ENCODE data around the gene HARS1. TPM values are rescaled to one million over a fixed set of nuclear protein-coding genes. Genes with fewer than 3 reads are reported as not detected.
"Not testable (repeated sequence)": the region's sequence is repeated elsewhere in the genome, so short reads cannot be mapped to it uniquely, and the experiment has no call there.

The HARS1 gene
- total and polyA plus RNA-seq, 7 donors, result 29.5 to 58.0 (median 45.2) TPM

DNA sequence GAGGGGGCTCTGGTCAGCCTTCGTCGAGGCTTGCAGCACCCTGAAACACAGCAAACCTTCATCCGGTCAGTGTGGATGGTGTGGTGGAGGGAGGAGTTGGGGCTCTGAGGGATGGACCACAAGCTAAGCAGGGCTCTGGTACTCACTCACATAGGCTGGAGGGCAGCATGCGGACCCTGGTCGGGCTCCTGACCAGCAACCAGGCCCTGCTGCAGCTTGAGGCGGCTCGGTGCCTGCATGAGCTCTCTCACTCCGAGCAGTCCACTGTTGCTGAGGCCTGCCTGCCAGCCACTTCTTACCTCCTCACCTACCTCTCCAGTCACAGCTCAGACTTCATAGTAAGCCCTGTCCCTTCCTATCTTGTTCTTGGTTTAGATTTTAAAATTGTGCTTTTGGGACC is 49.5 kb downstream of the HARS1 start:
- H3K9me3 ChIP-seq, result no peaks in the 10 kb centered on the region
- TF ChIP-seq, protein P1, sequence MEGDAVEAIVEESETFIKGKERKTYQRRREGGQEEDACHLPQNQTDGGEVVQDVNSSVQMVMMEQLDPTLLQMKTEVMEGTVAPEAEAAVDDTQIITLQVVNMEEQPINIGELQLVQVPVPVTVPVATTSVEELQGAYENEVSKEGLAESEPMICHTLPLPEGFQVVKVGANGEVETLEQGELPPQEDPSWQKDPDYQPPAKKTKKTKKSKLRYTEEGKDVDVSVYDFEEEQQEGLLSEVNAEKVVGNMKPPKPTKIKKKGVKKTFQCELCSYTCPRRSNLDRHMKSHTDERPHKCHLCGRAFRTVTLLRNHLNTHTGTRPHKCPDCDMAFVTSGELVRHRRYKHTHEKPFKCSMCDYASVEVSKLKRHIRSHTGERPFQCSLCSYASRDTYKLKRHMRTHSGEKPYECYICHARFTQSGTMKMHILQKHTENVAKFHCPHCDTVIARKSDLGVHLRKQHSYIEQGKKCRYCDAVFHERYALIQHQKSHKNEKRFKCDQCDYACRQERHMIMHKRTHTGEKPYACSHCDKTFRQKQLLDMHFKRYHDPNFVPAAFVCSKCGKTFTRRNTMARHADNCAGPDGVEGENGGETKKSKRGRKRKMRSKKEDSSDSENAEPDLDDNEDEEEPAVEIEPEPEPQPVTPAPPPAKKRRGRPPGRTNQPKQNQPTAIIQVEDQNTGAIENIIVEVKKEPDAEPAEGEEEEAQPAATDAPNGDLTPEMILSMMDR (IDR thresholded peaks at IDR 0.05), result no peak
- H3K27ac ChIP-seq, result no peak overlapping the region
- 86 to 90% (median 88%) methylated on average over 8 of the region's 8 CpGs for WGBS, 3 donors
- ATAC-seq, result no peak
- H3K4me3 ChIP-seq, result no peak overlapping the region
- intact Hi-C loops (cut with DNase I), result loop anchor here in 1 of 2 donors (10.0 kb wide), 1 partner anchor 237 kb away; the partner anchor contains the start of gene ANKHD1
- no peak for DNase-seq
- no peaks in the 10 kb centered on the region for H3K27me3 ChIP-seq (ENCODE audit: insufficient read depth in 3 of 3, low read length in 2 of 3)
- peaks cover 6 to 53% of the 10 kb centered on the region in 2 donors for H3K36me3 ChIP-seq (ENCODE audit: insufficient read depth in 1 of 2, low read depth in 1 of 2)
- peaks cover 18% of the 10 kb centered on the region for H3K4me1 ChIP-seq

DNA sequence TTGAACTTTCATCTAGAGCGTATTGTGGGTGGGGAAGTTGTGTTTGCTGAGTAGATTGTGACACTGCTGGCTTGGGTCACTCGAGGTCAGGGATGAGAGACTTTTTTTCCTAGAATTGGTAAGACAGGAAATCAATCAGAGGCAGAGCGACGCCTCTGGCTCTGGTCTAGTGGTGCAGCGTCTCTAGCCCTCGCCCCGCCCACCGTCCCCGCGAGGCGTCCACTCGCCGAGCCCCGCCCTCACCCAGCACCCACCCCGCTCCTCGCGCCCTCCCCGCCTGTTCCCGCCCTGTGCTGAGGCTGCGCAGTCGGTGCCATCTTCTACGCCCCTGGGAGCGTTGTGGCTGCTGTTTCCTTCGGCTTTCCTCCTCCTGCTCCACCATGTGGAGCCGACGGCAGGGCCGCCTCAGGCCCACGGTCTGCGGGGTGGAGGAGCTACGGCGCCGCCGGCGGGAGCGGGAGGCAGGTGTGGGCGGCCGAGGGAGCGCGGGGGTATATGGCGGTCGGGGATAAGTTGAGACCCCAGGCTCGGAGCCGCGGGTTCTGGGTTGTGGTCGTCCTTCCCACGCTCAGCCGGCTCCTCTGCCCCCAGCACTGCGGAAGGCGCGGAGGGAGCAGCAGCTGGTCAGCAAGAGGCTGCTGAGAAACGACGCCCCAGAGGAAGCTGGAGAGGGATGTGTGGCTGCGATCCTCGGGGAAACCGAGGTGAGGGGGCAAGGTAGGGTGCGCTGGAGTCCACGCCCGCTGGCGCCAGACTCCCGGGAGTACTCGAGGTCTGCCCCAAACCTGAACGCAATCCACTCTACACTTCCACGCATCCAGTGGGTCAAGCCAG is 51.8 kb downstream of the HARS1 start, which contains the start of gene TMCO6:
Gene TMCO6, plus strand, starts transcription at position 304 of the 834 bp plus-strand sequence. Its CDS starts 77 bp downstream, at position 381.
- Histone ChIP-seq H3K36me3 (ENCODE audit: insufficient read depth in 1 of 2, low read depth in 1 of 2) (peaks cover 0 to 34% of the 10 kb centered on the region in 2 donors), H3K4me1 (peaks cover 7% of the 10 kb centered on the region), H3K9me3 (no peaks in the 10 kb centered on the region), H3K4me3 (peak within 1 kb of the TSS; percentile 82), H3K27me3 (ENCODE audit: insufficient read depth in 3 of 3, low read length in 2 of 3) (no peaks in the 10 kb centered on the region), H3K27ac (peak within 1 kb of the TSS; percentile 90)
- 0 to 1% (median 1%) methylated on average over 58 to 63 of the region's 63 CpGs for WGBS, 3 donors
- DNase-seq (peak; percentile 99), ATAC-seq (peak; percentile 99)
- intact Hi-C loops (cut with DNase I), result loop anchor here (2.0 to 10.0 kb wide), 5 partner anchors 72 to 267 kb away; partner anchors contain the start of genes EIF4EBP3 (in 2 of the 2), ANKHD1 (in 1 of the 2), APBB3 (in 1 of the 2) and SLC35A4 (in 1 of the 2)
- TF ChIP-seq, protein P1 (IDR thresholded peaks at IDR 0.05), result peak; percentile 66

DNA sequence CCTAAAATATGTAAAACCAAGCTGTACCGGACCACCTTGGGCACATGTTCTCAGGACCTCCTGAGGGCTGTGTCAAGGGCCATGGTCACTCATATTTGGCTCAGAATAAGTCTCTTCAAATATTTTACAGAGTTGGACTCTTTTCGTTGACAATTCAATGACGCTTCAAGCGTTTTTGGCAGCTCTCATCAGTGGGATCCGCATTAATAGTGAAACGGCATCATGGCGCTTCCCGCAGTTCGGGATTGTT is 52.3 kb downstream of the HARS1 start:
- H3K27me3 ChIP-seq (ENCODE audit: insufficient read depth in 3 of 3, low read length in 2 of 3); H3K9me3 ChIP-seq; H3K4me1 ChIP-seq; DNase-seq: not testable (repeated sequence)
- Histone ChIP-seq H3K4me3 (peak overlapping the region; percentile 82), H3K27ac (peak overlapping the region; percentile 90), H3K36me3 (ENCODE audit: insufficient read depth in 1 of 2, low read depth in 1 of 2) (peaks cover 0 to 28% of the 10 kb centered on the region in 2 donors)
- ATAC-seq, result peak in 1 of 4 donors; percentile 2
- intact Hi-C loops (cut with DNase I), result loop anchor here (2.0 to 10.0 kb wide), 5 partner anchors 72 to 267 kb away; partner anchors contain the start of genes EIF4EBP3 (in 2 of the 2), ANKHD1 (in 1 of the 2), APBB3 (in 1 of the 2) and SLC35A4 (in 1 of the 2)
- WGBS, 3 donors, result 11 to 17% (median 12%) methylated on average over 9 of the region's 9 CpGs

DNA sequence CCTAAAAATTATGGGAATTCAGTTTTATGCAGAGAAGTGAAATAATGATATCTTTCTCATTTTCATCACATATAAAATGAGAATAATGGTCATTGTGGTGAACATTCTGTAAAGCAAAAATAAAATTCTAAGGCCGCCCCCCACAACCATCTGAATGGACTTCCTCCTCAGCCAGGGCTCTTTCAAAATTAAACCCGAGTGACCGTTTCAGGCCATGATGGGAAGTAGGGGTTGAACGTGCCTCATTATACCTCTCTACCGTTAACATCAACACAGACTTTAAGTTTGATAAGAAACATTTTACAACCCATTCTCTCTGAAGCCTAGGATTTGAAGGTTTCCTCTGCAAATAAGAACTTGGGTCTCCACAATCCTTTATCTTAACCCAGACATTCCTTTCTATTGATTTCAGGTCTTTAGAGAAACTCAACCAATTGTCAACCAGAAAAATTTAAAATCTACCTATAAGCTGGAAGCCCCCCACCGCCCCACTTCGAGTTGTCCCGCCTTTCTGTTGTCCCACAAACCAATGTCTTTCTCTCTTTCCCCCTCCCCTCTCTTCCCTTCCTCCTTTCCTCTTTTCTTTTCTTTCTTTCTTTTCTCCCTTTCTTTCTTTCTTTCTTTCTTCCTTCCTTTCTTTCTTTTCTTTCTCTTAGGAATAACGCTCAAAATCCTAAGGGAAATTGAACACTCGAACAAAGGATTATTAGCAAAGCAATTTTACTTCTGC is 53.6 kb downstream of the HARS1 start:
- WGBS, 3 donors, result 88 to 92% (median 90%) methylated on average over 10 of the region's 10 CpGs
- Histone ChIP-seq H3K4me3 (no peak overlapping the region), H3K36me3 (ENCODE audit: insufficient read depth in 1 of 2, low read depth in 1 of 2) (peaks cover 0 to 16% of the 10 kb centered on the region in 2 donors), H3K4me1 (peaks cover 13% of the 10 kb centered on the region), H3K27ac (no peak overlapping the region), H3K9me3 (no peaks in the 10 kb centered on the region), H3K27me3 (ENCODE audit: insufficient read depth in 3 of 3, low read length in 2 of 3) (no peaks in the 10 kb centered on the region)
- no peak for DNase-seq
- intact Hi-C loops (cut with DNase I), result loop anchor here (2.0 to 10.0 kb wide), 5 partner anchors 70 to 265 kb away; partner anchors contain the start of genes EIF4EBP3 (in 2 of the 2), ANKHD1 (in 1 of the 2), APBB3 (in 1 of the 2) and SLC35A4 (in 1 of the 2)
- TF ChIP-seq, protein P1 (IDR thresholded peaks at IDR 0.05), result no peak
- no peak for ATAC-seq
